ENCODE data around the gene LHPP. TPM values are rescaled to one million over a fixed set of nuclear protein-coding genes. Genes with fewer than 3 reads are reported as not detected.

Gene LHPP
- total RNA-seq, 1 donor from 2014 or later: 24.5 TPM

GRCh38 chr10:124516181-124516580 is 54.6 kb downstream of the LHPP start:
- Mint-ChIP-seq H3K36me3 (peaks cover 4% of the 10 kb centered on the region), H3K4me3 (no peak overlapping the region), H3K27ac (no peak overlapping the region), H3K9me3 (peaks cover 2% of the 10 kb centered on the region), H3K27me3 (ENCODE audit: insufficient read depth, low read depth) (peaks cover 11% of the 10 kb centered on the region), H3K4me1 (peaks cover 10% of the 10 kb centered on the region)
- Histone ChIP-seq H3K4me2 (no peak overlapping the region), H3K27ac (no peak overlapping the region), H3K27me3 (no peaks in the 10 kb centered on the region), H3K4me1 (peaks cover 11% of the 10 kb centered on the region), H3K9me3 (ENCODE audit: low read depth) (no peaks in the 10 kb centered on the region), H3K36me3 (no peaks in the 10 kb centered on the region), H2AFZ (replicated peaks) (no peak overlapping the region), H4K20me1 (ENCODE audit: low read depth) (no peaks in the 10 kb centered on the region), H3K9ac (no peak overlapping the region), H3K79me2 (ENCODE audit: low read depth) (no peaks in the 10 kb centered on the region), H3F3A (ENCODE audit: low read depth) (no peaks in the 10 kb centered on the region), H3K4me3 (no peak overlapping the region)
- DNase-seq (ENCODE audit: low spot score): peak; percentile 2
- TF ChIP-seq EZH2 (IDR thresholded peaks at IDR 0.05) (no peak), CTCF (IDR thresholded peaks at IDR 0.05) (no peak), EZH2phosphoT487 (IDR thresholded peaks at IDR 0.05) (no peak)

DNA sequence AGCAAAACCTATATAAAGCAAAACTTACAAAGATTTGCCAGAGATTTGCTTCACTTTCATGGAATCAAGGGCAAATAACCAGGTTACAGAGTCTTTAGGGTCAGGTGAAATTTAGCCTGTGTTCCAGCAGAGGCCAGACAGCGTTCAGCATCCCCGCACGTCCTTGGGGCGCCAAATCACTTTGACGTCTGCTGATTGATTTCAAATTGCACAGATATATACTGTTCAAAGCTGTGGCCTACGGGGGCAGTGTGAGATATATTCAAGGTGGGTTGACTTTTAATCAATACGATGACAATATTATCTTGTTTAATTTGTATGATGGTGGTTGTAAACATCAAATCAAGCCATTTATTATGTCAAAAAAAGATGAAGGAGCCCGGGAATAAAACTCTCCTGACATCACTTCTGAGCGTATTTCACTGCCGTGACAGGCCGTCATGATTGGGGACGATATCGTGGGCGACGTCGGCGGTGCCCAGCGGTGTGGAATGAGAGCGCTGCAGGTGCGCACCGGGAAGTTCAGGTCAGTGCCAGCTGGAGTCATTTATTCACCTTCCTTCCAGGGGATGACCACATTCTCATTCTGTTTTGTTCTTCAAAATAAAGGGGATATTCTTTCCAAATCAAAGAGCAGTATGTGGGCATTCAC is 55.2 kb downstream of the LHPP start:
- Histone ChIP-seq H3K4me1 (peaks cover 11% of the 10 kb centered on the region), H3K27me3 (no peaks in the 10 kb centered on the region), H3F3A (ENCODE audit: low read depth) (no peaks in the 10 kb centered on the region), H3K4me3 (no peak overlapping the region), H3K36me3 (no peaks in the 10 kb centered on the region), H3K27ac (no peak overlapping the region), H3K79me2 (ENCODE audit: low read depth) (no peaks in the 10 kb centered on the region), H3K9me3 (ENCODE audit: low read depth) (no peaks in the 10 kb centered on the region), H4K20me1 (ENCODE audit: low read depth) (no peaks in the 10 kb centered on the region), H3K9ac (no peak overlapping the region), H2AFZ (replicated peaks) (no peak overlapping the region), H3K4me2 (no peak overlapping the region)
- Mint-ChIP-seq H3K4me3 (no peak overlapping the region), H3K27ac (no peak overlapping the region), H3K9me3 (peaks cover 2% of the 10 kb centered on the region), H3K4me1 (peaks cover 10% of the 10 kb centered on the region), H3K36me3 (peaks cover 4% of the 10 kb centered on the region), H3K27me3 (ENCODE audit: insufficient read depth, low read depth) (peaks cover 11% of the 10 kb centered on the region)
- DNase-seq (ENCODE audit: low spot score): peak; percentile 1
- TF ChIP-seq EZH2phosphoT487 (IDR thresholded peaks at IDR 0.05) (no peak), CTCF (IDR thresholded peaks at IDR 0.05) (no peak), EZH2 (IDR thresholded peaks at IDR 0.05) (no peak)

- Mint-ChIP-seq H3K36me3 (peaks cover 4% of the 10 kb centered on the region), H3K27ac (no peak overlapping the region), H3K4me3 (no peak overlapping the region), H3K9me3 (peaks cover 2% of the 10 kb centered on the region), H3K4me1 (peaks cover 10% of the 10 kb centered on the region), H3K27me3 (ENCODE audit: insufficient read depth, low read depth) (peaks cover 11% of the 10 kb centered on the region)
- no peak overlapping the region for H3K4me2 ChIP-seq
- H3K36me3 ChIP-seq: no peaks in the 10 kb centered on the region
- H2AFZ ChIP-seq (replicated peaks): no peak overlapping the region
- no peaks in the 10 kb centered on the region for H3K79me2 ChIP-seq (ENCODE audit: low read depth)
- H3K4me1 ChIP-seq: peaks cover 11% of the 10 kb centered on the region
- no peaks in the 10 kb centered on the region for H3K9me3 ChIP-seq (ENCODE audit: low read depth)
- H3K27me3 ChIP-seq: no peaks in the 10 kb centered on the region
- H4K20me1 ChIP-seq (ENCODE audit: low read depth): no peaks in the 10 kb centered on the region
- no peaks in the 10 kb centered on the region for H3F3A ChIP-seq (ENCODE audit: low read depth)
- no peak overlapping the region for H3K9ac ChIP-seq
- TF ChIP-seq EZH2phosphoT487 (IDR thresholded peaks at IDR 0.05) (no peak), EZH2 (IDR thresholded peaks at IDR 0.05) (no peak), CTCF (IDR thresholded peaks at IDR 0.05) (no peak)
- H3K4me3 ChIP-seq: no peak overlapping the region
- H3K27ac ChIP-seq: no peak overlapping the region
- DNase-seq (ENCODE audit: low spot score): peak; percentile 1
Observed at GRCh38 chr10:124517461-124517860, 55.8 kb downstream of the LHPP start.

Data from neural progenitor cell (in vitro differentiated cells).